SK-N-DZ (cell line): ENCODE measurements around the gene DDC.
"Not testable (repeated sequence)": the region's sequence is repeated elsewhere in the genome, so short reads cannot be mapped to it uniquely, and the experiment has no call there.

Source experiments
- DNase-seq: peaks from one replicate; pipeline ENCODE4 v3.0.0-alpha.2; 2015; ENCODE audit warnings: low spot score

Gene DDC

GRCh38 chr7:50488379-50488778 lies 76.8 kb downstream of the DDC start:
- DNase-seq: no peak

- no peak for DNase-seq
Measured at GRCh38 chr7:50486512-50486911, 78.7 kb downstream of the DDC start.

GRCh38 chr7:50481867-50482266 lies 83.3 kb downstream of the DDC start:
- no peak for DNase-seq

GRCh38 chr7:50480797-50481196 lies 84.4 kb downstream of the DDC start:
- no peak for DNase-seq

- no peak for DNase-seq
Measured at GRCh38 chr7:50479743-50480517, 85.3 kb downstream of the DDC start.

- no peak for DNase-seq
Measured at GRCh38 chr7:50477640-50478039, 87.6 kb downstream of the DDC start.

- DNase-seq: no peak
Measured at GRCh38 chr7:50476953-50477625, 88.1 kb downstream of the DDC start.

- no peak for DNase-seq
Measured at GRCh38 chr7:50475340-50475739, 89.9 kb downstream of the DDC start.

- DNase-seq: no peak
Measured at GRCh38 chr7:50474382-50475160, 90.6 kb downstream of the DDC start.

- no peak for DNase-seq
Measured at GRCh38 chr7:50473531-50473930, 91.7 kb downstream of the DDC start.

GRCh38 chr7:50472427-50472826 lies 92.8 kb downstream of the DDC start:
- no peak for DNase-seq

GRCh38 chr7:50471970-50472369 lies 93.2 kb downstream of the DDC start:
- DNase-seq: no peak

- peak; percentile 20 for DNase-seq
Measured at GRCh38 chr7:50470250-50471163, 94.7 kb downstream of the DDC start.

GRCh38 chr7:50469181-50469580 lies 96.0 kb downstream of the DDC start:
- DNase-seq: no peak

GRCh38 chr7:50467817-50468610 lies 97.2 kb downstream of the DDC start:
- peak; percentile 77 for DNase-seq

- peak; percentile 11 for DNase-seq
Measured at GRCh38 chr7:50466815-50467585, 98.2 kb downstream of the DDC start.

- DNase-seq: no peak
Measured at GRCh38 chr7:50463035-50463434, 102.2 kb downstream of the DDC start.

- DNase-seq: no peak
Measured at GRCh38 chr7:50462361-50462760, 102.8 kb downstream of the DDC start.

GRCh38 chr7:50461695-50462094 lies 103.5 kb downstream of the DDC start:
- no peak for DNase-seq

GRCh38 chr7:50459183-50459582 lies 106.0 kb downstream of the DDC start:
- DNase-seq: not testable (repeated sequence)
